Measurements from ENCODE around the gene PBX4. TPM values are rescaled to one million over a fixed set of nuclear protein-coding genes. Genes with fewer than 3 reads are reported as not detected.

Gene PBX4
- total RNA-seq, 2 experiments from 2014 or later = 5.0 to 6.7 TPM

- Histone ChIP-seq H3K9me3 (ENCODE audit: low read length) (no peaks in the 10 kb centered on the region), H3K79me2 (ENCODE audit: insufficient read depth, low read depth, low read length) (no peaks in the 10 kb centered on the region), H3K4me1 (ENCODE audit: insufficient read depth, low read length, poor library complexity, severe bottlenecking) (peaks cover 14% of the 10 kb centered on the region), H3K4me2 (ENCODE audit: low read length) (no peak overlapping the region), H3K4me3 (ENCODE audit: low read depth, low read length, poor library complexity, severe bottlenecking) (no peak overlapping the region), H3K27ac (ENCODE audit: low read depth, low read length, poor library complexity, severe bottlenecking) (no peak overlapping the region), H3K9me2 (ENCODE audit: insufficient read depth, low read length) (no peaks in the 10 kb centered on the region), H4K20me1 (ENCODE audit: insufficient read depth, low read length) (no peaks in the 10 kb centered on the region), H2AFZ (ENCODE audit: low read length) (no peak overlapping the region), H3K36me3 (ENCODE audit: insufficient read depth, low read length) (no peaks in the 10 kb centered on the region)
- ChIA-PET CTCF (ENCODE audit: unreplicated experiment) (no interaction called here), POLR2A (interaction anchor here (0.6 kb wide), 1 partner anchor 8 kb away, joined by 6 read pairs; no protein-coding TSS in a partner anchor)
- TF ChIP-seq EZH2phosphoT487 (IDR thresholded peaks at IDR 0.05; ENCODE audit: borderline replicate concordance, low read depth, low read length) = no peak
- intact Hi-C loops (cut with micrococcal nuclease; ENCODE audit: unreplicated experiment) = no loop called here
- no TSS peak for BruUV-seq (replicated peaks)
- peak; percentile 54 for DNase-seq (ENCODE audit: low spot score)
Observed at GRCh38 chr19:19540064-19540714, 78.3 kb downstream of the PBX4 start.

DNA sequence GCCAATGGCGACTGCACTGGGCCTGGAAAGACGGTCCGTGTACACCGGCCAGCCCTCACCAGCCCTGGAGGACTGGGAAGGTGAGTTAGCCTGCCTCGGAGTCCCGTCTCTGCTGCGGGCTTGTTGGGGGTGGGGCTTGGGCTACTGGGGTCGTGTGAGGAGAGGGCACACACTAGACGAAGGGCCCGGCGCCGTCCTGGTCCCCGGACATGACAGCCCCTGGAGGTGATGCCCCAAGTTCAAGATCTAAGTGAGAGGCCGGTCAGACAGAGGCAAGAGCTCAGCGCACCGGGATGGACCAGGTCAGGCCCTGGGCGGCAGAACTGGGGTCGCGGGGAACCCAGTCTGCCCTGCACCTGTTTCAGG, 78.8 kb downstream of the PBX4 start:
- no peaks in the 10 kb centered on the region for H3K79me2 ChIP-seq (ENCODE audit: insufficient read depth, low read depth, low read length)
- no peak overlapping the region for H2AFZ ChIP-seq (ENCODE audit: low read length)
- BruUV-seq (replicated peaks) = no TSS peak
- no peaks in the 10 kb centered on the region for H3K9me2 ChIP-seq (ENCODE audit: insufficient read depth, low read length)
- no peaks in the 10 kb centered on the region for H3K36me3 ChIP-seq (ENCODE audit: insufficient read depth, low read length)
- CTCF ChIA-PET (ENCODE audit: unreplicated experiment) = no interaction called here
- H4K20me1 ChIP-seq (ENCODE audit: insufficient read depth, low read length) = no peaks in the 10 kb centered on the region
- peaks cover 14% of the 10 kb centered on the region for H3K4me1 ChIP-seq (ENCODE audit: insufficient read depth, low read length, poor library complexity, severe bottlenecking)
- POLR2A ChIA-PET = no interaction called here
- no peak for TF ChIP-seq EZH2phosphoT487 (IDR thresholded peaks at IDR 0.05; ENCODE audit: borderline replicate concordance, low read depth, low read length)
- no peak overlapping the region for H3K27ac ChIP-seq (ENCODE audit: low read depth, low read length, poor library complexity, severe bottlenecking)
- intact Hi-C loops (cut with micrococcal nuclease; ENCODE audit: unreplicated experiment) = loop anchor here (10.0 kb wide), 1 partner anchor 205 kb away; no protein-coding TSS in a partner anchor
- no peak for DNase-seq (ENCODE audit: low spot score)
- no peaks in the 10 kb centered on the region for H3K9me3 ChIP-seq (ENCODE audit: low read length)
- H3K4me2 ChIP-seq (ENCODE audit: low read length) = no peak overlapping the region
- no peak overlapping the region for H3K4me3 ChIP-seq (ENCODE audit: low read depth, low read length, poor library complexity, severe bottlenecking)

- H2AFZ ChIP-seq (ENCODE audit: low read length) = no peak overlapping the region
- ChIA-PET CTCF (ENCODE audit: unreplicated experiment) (no interaction called here), POLR2A (no interaction called here)
- no peaks in the 10 kb centered on the region for H3K9me2 ChIP-seq (ENCODE audit: insufficient read depth, low read length)
- no peak overlapping the region for H3K27ac ChIP-seq (ENCODE audit: low read depth, low read length, poor library complexity, severe bottlenecking)
- BruUV-seq (replicated peaks) = no TSS peak
- H3K79me2 ChIP-seq (ENCODE audit: insufficient read depth, low read depth, low read length) = no peaks in the 10 kb centered on the region
- no peak for DNase-seq (ENCODE audit: low spot score)
- H3K4me1 ChIP-seq (ENCODE audit: insufficient read depth, low read length, poor library complexity, severe bottlenecking) = peaks cover 14% of the 10 kb centered on the region
- no peaks in the 10 kb centered on the region for H4K20me1 ChIP-seq (ENCODE audit: insufficient read depth, low read length)
- no peak overlapping the region for H3K4me3 ChIP-seq (ENCODE audit: low read depth, low read length, poor library complexity, severe bottlenecking)
- H3K9me3 ChIP-seq (ENCODE audit: low read length) = no peaks in the 10 kb centered on the region
- intact Hi-C loops (cut with micrococcal nuclease; ENCODE audit: unreplicated experiment) = loop anchor here (10.0 kb wide), 1 partner anchor 206 kb away; no protein-coding TSS in a partner anchor
- TF ChIP-seq, protein P1, sequence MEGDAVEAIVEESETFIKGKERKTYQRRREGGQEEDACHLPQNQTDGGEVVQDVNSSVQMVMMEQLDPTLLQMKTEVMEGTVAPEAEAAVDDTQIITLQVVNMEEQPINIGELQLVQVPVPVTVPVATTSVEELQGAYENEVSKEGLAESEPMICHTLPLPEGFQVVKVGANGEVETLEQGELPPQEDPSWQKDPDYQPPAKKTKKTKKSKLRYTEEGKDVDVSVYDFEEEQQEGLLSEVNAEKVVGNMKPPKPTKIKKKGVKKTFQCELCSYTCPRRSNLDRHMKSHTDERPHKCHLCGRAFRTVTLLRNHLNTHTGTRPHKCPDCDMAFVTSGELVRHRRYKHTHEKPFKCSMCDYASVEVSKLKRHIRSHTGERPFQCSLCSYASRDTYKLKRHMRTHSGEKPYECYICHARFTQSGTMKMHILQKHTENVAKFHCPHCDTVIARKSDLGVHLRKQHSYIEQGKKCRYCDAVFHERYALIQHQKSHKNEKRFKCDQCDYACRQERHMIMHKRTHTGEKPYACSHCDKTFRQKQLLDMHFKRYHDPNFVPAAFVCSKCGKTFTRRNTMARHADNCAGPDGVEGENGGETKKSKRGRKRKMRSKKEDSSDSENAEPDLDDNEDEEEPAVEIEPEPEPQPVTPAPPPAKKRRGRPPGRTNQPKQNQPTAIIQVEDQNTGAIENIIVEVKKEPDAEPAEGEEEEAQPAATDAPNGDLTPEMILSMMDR (conservative IDR thresholded peaks at IDR 0.05; ENCODE audit: low read length) = no peak
- no peak for TF ChIP-seq EZH2phosphoT487 (IDR thresholded peaks at IDR 0.05; ENCODE audit: borderline replicate concordance, low read depth, low read length)
- peaks cover 6% of the 10 kb centered on the region; the same call in 1 of the 2 replicates for H3K36me3 ChIP-seq (ENCODE audit: insufficient read depth, low read length)
- no peak overlapping the region for H3K4me2 ChIP-seq (ENCODE audit: low read length)
Observed at GRCh38 chr19:19538785-19539166, 79.7 kb downstream of the PBX4 start.
